GM23338 (cell line): ENCODE measurements around the gene POLR3A. TPM values are rescaled to one million over a fixed set of nuclear protein-coding genes. Genes with fewer than 3 reads are reported as not detected.

Source experiments
- ATAC-seq: fragments of 200-7000 bp; cut with Tn5 transposase; 3 replicates; pipeline ENCODE4 v1.9.1; 2020
- DNase-seq: peaks from one replicate; pipeline ENCODE4 v3.0.0-alpha.2; 2015; ENCODE audit warnings: low spot score
- H2AFZ ChIP-seq: fragments of 200-600 bp; sonication (generic); 2 replicates; pipeline ENCODE4 v1.8.0; 2016; ENCODE audit warnings: antibody characterized with exemption, mild to moderate bottlenecking, moderate library complexity
- H3F3A ChIP-seq: fragments of 200-600 bp; sonication (generic); replicated peaks from 2 replicates; pipeline ENCODE4 v1.8.0; 2017; ENCODE audit warnings: antibody characterized with exemption, mixed run types, low read depth
- H3K27ac ChIP-seq: fragments of 200-600 bp; sonication (generic); 2 replicates; pipeline ENCODE4 v1.6.1; 2016; ENCODE audit warnings: low read depth
- H3K27me3 ChIP-seq: fragments of 200-600 bp; sonication (generic); 2 replicates; pipeline ENCODE4 v1.8.0; 2016; ENCODE audit warnings: mild to moderate bottlenecking, mixed run types, moderate library complexity; ENCODE audit not compliant: insufficient read depth
- H3K36me3 ChIP-seq: fragments of 200-600 bp; sonication (generic); 2 replicates; pipeline ENCODE4 v1.8.0; 2016; ENCODE audit warnings: mild to moderate bottlenecking; ENCODE audit not compliant: insufficient read depth
- H3K4me1 ChIP-seq: fragments of 200-600 bp; sonication (generic); 2 replicates; pipeline ENCODE4 v1.8.0; 2016; ENCODE audit warnings: mild to moderate bottlenecking, moderate library complexity; ENCODE audit not compliant: insufficient read depth
- H3K4me2 ChIP-seq: fragments of 200-600 bp; sonication (generic); 2 replicates; pipeline ENCODE4 v1.7.1; 2017; ENCODE audit warnings: mixed run types
- H3K4me3 ChIP-seq: fragments of 200-600 bp; sonication (generic); 2 replicates; pipeline ENCODE4 v1.6.1; 2016; ENCODE audit warnings: mixed run types
- H3K79me2 ChIP-seq: fragments of 200-600 bp; sonication (generic); replicated peaks from 2 replicates; pipeline ENCODE4 v1.8.0; 2017; ENCODE audit warnings: mild to moderate bottlenecking; ENCODE audit not compliant: insufficient read depth
- H3K9me2 ChIP-seq: fragments of 200-600 bp; sonication (generic); 2 replicates; pipeline ENCODE4 v1.8.0; 2017; ENCODE audit not compliant: insufficient read depth
- H4K20me1 ChIP-seq: fragments of 200-600 bp; sonication (generic); replicated peaks from 2 replicates; pipeline ENCODE4 v1.8.0; 2017; ENCODE audit warnings: mild to moderate bottlenecking; ENCODE audit not compliant: insufficient read depth
- H3K27ac Mint-ChIP-seq: 2 replicates; pipeline ENCODE4 v1.8.0; 2020; ENCODE audit warnings: inconsistent platforms, mild to moderate bottlenecking, moderate library complexity, mixed read lengths
- H3K27me3 Mint-ChIP-seq: 3 replicates; pipeline ENCODE4 v1.8.0; 2022; ENCODE audit warnings: low read depth, mild to moderate bottlenecking, moderate library complexity, mixed read lengths, inconsistent platforms; ENCODE audit not compliant: insufficient read depth, poor library complexity
- H3K36me3 Mint-ChIP-seq: 3 replicates; pipeline ENCODE4 v1.8.0; 2021; ENCODE audit warnings: low read depth, mild to moderate bottlenecking, inconsistent platforms, moderate library complexity, mixed read lengths
- H3K4me1 Mint-ChIP-seq: 3 replicates; pipeline ENCODE4 v1.8.0; 2020; ENCODE audit warnings: mild to moderate bottlenecking, inconsistent platforms, mixed read lengths
- H3K4me3 Mint-ChIP-seq: 3 replicates; pipeline ENCODE4 v1.8.0; 2021; ENCODE audit warnings: moderate library complexity, mild to moderate bottlenecking, inconsistent platforms, mixed read lengths
- H3K9me3 Mint-ChIP-seq: 3 replicates; pipeline ENCODE4 v1.8.0; 2020; ENCODE audit warnings: moderate library complexity, mild to moderate bottlenecking, inconsistent platforms, mixed read lengths
- CREB1 ChIP-seq: fragments of 250-450 bp; sonication (Bioruptor Pico); IDR thresholded peaks from 2 replicates; pipeline ENCODE4 v1.5.0; 2020; ENCODE audit warnings: low read depth, mild to moderate bottlenecking, moderate library complexity
- EZH2 ChIP-seq: fragments of 200-600 bp; sonication (generic); IDR thresholded peaks from one replicate; pipeline ENCODE4 v1.8.0; 2017; ENCODE audit warnings: antibody characterized with exemption, mild to moderate bottlenecking, low read depth; ENCODE audit not compliant: unreplicated experiment
- EZH2phosphoT487 ChIP-seq: fragments of 200-600 bp; sonication (generic); IDR thresholded peaks from one replicate; pipeline ENCODE4 v1.8.1; 2018; ENCODE audit warnings: antibody characterized with exemption; ENCODE audit not compliant: unreplicated experiment
- NANOG ChIP-seq: IDR thresholded peaks from 2 replicates; pipeline ENCODE4 v1.6.1; 2016; ENCODE audit warnings: antibody characterized with exemption, borderline replicate concordance
- POLR2AphosphoS5 ChIP-seq: IDR thresholded peaks from 2 replicates; pipeline ENCODE4 v1.6.1; 2016; ENCODE audit warnings: antibody characterized with exemption, low read depth
- STAT1 ChIP-seq: IDR thresholded peaks from one replicate; pipeline ENCODE4 v1.6.1; 2016; ENCODE audit warnings: antibody characterized with exemption; ENCODE audit not compliant: unreplicated experiment
- ZNF114 ChIP-seq: fragments of 250-450 bp; sonication (Bioruptor Pico); IDR thresholded peaks from 2 replicates; pipeline ENCODE4 v1.5.0; 2020; ENCODE audit warnings: mild to moderate bottlenecking, moderate library complexity
- ZNF331 ChIP-seq: fragments of 250-450 bp; sonication (Bioruptor Pico); IDR thresholded peaks from 2 replicates; pipeline ENCODE4 v1.5.0; 2020; ENCODE audit warnings: low read depth, mild to moderate bottlenecking, moderate library complexity
- polyA plus RNA-seq: library from polyadenylated mRNA; unstranded; fragments of >200 nt; fragmentation: Nextera tagmentation; extraction: Ambion mirVana; gene quantifications from 2 replicates; pipeline ENCODE4 v1.2.1, GENCODE V29; 2016
- total RNA-seq: library from RNA; depleted of rRNA; stranded (reverse); fragments of >200 nt; shearing (Covaris generic); gene quantifications from 2 replicates; pipeline ENCODE4 v1.2.3, GENCODE V29; 2014
- TF ChIP-seq, protein P1 (sequence below): fragments of 250-450 bp; sonication (Bioruptor Pico); IDR thresholded peaks from 2 replicates; pipeline ENCODE4 v1.5.0; 2020; ENCODE audit warnings: mild to moderate bottlenecking, moderate library complexity
- TF ChIP-seq, protein P2 (sequence below), 2 experiments: fragments of 200-600 bp in 1 of 2; sonication (generic) in 1 of 2; conservative IDR thresholded peaks; 2 replicates each; pipeline versions ENCODE4 v1.5.1 to v1.6.1; 2016 to 2017; ENCODE audit warnings: antibody characterized with exemption in 2 of 2, low read depth in 2 of 2, mild to moderate bottlenecking in 2 of 2, moderate library complexity in 1 of 2
- TF ChIP-seq, protein P3 (sequence below): IDR thresholded peaks from one replicate; pipeline ENCODE4 v1.6.1; 2018; ENCODE audit warnings: antibody characterized with exemption; ENCODE audit not compliant: unreplicated experiment

POLR3A gene
- total and polyA plus RNA-seq, 2 experiments from 2014 or later, result 11.6 to 35.5 TPM

DNA sequence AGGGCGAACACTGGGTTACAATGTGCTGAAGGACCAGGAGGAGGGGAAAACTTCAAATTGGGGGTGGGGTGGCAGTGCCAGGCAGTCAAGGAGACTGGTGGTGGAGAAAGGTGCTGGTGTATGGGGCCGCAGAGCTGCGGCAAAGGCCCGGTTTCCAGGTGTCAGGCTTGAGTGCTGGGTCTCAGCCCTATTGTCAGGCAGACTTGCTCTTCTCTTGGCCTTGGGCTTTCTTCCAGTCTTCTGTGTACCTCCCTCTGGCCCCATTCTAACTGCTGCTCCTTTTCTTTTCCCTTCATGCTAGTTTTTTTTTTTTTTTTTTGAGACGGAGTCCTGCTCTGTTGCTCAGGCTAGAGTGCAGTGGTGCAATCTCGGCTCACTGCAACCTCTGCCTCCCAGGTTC, 51.0 kb downstream of the POLR3A start (continued):
- TF ChIP-seq, protein P1, sequence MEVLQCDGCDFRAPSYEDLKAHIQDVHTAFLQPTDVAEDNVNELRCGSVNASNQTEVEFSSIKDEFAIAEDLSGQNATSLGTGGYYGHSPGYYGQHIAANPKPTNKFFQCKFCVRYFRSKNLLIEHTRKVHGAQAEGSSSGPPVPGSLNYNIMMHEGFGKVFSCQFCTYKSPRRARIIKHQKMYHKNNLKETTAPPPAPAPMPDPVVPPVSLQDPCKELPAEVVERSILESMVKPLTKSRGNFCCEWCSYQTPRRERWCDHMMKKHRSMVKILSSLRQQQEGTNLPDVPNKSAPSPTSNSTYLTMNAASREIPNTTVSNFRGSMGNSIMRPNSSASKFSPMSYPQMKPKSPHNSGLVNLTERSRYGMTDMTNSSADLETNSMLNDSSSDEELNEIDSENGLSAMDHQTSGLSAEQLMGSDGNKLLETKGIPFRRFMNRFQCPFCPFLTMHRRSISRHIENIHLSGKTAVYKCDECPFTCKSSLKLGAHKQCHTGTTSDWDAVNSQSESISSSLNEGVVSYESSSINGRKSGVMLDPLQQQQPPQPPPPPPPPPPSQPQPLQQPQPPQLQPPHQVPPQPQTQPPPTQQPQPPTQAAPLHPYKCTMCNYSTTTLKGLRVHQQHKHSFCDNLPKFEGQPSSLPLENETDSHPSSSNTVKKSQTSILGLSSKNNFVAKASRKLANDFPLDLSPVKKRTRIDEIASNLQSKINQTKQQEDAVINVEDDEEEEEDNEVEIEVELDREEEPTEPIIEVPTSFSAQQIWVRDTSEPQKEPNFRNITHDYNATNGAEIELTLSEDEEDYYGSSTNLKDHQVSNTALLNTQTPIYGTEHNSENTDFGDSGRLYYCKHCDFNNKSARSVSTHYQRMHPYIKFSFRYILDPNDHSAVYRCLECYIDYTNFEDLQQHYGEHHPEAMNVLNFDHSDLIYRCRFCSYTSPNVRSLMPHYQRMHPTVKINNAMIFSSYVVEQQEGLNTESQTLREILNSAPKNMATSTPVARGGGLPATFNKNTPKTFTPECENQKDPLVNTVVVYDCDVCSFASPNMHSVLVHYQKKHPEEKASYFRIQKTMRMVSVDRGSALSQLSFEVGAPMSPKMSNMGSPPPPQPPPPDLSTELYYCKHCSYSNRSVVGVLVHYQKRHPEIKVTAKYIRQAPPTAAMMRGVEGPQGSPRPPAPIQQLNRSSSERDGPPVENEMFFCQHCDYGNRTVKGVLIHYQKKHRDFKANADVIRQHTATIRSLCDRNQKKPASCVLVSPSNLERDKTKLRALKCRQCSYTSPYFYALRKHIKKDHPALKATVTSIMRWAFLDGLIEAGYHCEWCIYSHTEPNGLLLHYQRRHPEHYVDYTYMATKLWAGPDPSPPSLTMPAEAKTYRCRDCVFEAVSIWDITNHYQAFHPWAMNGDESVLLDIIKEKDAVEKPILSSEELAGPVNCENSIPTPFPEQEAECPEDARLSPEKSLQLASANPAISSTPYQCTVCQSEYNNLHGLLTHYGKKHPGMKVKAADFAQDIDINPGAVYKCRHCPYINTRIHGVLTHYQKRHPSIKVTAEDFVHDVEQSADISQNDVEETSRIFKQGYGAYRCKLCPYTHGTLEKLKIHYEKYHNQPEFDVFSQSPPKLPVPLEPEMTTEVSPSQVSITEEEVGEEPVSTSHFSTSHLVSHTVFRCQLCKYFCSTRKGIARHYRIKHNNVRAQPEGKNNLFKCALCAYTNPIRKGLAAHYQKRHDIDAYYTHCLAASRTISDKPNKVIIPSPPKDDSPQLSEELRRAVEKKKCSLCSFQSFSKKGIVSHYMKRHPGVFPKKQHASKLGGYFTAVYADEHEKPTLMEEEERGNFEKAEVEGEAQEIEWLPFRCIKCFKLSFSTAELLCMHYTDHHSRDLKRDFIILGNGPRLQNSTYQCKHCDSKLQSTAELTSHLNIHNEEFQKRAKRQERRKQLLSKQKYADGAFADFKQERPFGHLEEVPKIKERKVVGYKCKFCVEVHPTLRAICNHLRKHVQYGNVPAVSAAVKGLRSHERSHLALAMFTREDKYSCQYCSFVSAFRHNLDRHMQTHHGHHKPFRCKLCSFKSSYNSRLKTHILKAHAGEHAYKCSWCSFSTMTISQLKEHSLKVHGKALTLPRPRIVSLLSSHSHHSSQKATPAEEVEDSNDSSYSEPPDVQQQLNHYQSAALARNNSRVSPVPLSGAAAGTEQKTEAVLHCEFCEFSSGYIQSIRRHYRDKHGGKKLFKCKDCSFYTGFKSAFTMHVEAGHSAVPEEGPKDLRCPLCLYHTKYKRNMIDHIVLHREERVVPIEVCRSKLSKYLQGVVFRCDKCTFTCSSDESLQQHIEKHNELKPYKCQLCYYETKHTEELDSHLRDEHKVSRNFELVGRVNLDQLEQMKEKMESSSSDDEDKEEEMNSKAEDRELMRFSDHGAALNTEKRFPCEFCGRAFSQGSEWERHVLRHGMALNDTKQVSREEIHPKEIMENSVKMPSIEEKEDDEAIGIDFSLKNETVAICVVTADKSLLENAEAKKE (CRISPR knock-in tag), result no peak
- no peak for TF ChIP-seq ZNF331 (CRISPR knock-in tag)
- TF ChIP-seq, protein P2, sequence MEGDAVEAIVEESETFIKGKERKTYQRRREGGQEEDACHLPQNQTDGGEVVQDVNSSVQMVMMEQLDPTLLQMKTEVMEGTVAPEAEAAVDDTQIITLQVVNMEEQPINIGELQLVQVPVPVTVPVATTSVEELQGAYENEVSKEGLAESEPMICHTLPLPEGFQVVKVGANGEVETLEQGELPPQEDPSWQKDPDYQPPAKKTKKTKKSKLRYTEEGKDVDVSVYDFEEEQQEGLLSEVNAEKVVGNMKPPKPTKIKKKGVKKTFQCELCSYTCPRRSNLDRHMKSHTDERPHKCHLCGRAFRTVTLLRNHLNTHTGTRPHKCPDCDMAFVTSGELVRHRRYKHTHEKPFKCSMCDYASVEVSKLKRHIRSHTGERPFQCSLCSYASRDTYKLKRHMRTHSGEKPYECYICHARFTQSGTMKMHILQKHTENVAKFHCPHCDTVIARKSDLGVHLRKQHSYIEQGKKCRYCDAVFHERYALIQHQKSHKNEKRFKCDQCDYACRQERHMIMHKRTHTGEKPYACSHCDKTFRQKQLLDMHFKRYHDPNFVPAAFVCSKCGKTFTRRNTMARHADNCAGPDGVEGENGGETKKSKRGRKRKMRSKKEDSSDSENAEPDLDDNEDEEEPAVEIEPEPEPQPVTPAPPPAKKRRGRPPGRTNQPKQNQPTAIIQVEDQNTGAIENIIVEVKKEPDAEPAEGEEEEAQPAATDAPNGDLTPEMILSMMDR (conservative IDR thresholded peaks at IDR 0.05; ENCODE audit: low read depth in 2 of 2), result no peak
- TF ChIP-seq EZH2, result no peak

DNA sequence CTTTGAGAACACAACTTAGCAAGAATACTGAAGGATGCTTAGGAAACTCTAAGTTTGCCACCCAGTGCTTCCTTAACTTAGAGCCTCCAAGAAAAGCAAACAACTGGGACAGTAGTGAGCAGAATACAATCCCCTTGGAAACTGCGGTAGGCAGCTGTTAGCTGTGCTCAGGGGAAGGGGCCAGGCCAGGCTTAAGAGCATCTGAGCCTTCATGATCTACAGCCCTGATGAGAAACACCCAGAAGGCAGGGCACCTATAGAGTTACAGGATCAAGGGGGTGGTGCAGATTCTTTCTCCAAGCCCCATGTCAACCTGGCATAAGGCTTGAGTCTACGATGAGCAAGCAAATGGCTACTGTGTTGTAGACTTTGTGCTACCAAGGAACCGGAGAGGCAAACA, 51.4 kb downstream of the POLR3A start:
- H3K27me3 ChIP-seq, result no peaks in the 10 kb centered on the region
- H3K79me2 ChIP-seq, result no peaks in the 10 kb centered on the region
- no peak overlapping the region for H3K27ac ChIP-seq
- no peaks in the 10 kb centered on the region; the same call in 1 of the 2 replicates for H4K20me1 ChIP-seq
- peaks cover 10% of the 10 kb centered on the region; the same call in 1 of the 2 replicates for H3F3A ChIP-seq
- H3K4me1 ChIP-seq, result peaks cover 3% of the 10 kb centered on the region; the same call in 1 of the 2 replicates
- H3K27me3 Mint-ChIP-seq, result peaks cover 3% of the 10 kb centered on the region
- H3K9me3 Mint-ChIP-seq, result no peaks in the 10 kb centered on the region
- H3K9me2 ChIP-seq, result no peaks in the 10 kb centered on the region
- H3K4me2 ChIP-seq, result no peak overlapping the region
- H3K4me3 Mint-ChIP-seq, result no peak overlapping the region
- H3K36me3 ChIP-seq, result peaks cover 45% of the 10 kb centered on the region
- H3K27ac Mint-ChIP-seq, result no peak overlapping the region
- peaks cover 58% of the 10 kb centered on the region for H3K36me3 Mint-ChIP-seq
- peaks cover 6% of the 10 kb centered on the region; the same call in 2 of the 3 replicates for H3K4me1 Mint-ChIP-seq
- ATAC-seq, result no peak
- H2AFZ ChIP-seq, result no peak overlapping the region
- DNase-seq, result no peak
- H3K4me3 ChIP-seq, result no peak overlapping the region
- TF ChIP-seq STAT1, result no peak
- TF ChIP-seq, protein P2 (conservative IDR thresholded peaks at IDR 0.05; ENCODE audit: low read depth in 2 of 2), result no peak
- no peak for TF ChIP-seq ZNF114 (CRISPR knock-in tag)
- TF ChIP-seq POLR2AphosphoS5, result no peak
- no peak for TF ChIP-seq EZH2
- TF ChIP-seq, protein P3, sequence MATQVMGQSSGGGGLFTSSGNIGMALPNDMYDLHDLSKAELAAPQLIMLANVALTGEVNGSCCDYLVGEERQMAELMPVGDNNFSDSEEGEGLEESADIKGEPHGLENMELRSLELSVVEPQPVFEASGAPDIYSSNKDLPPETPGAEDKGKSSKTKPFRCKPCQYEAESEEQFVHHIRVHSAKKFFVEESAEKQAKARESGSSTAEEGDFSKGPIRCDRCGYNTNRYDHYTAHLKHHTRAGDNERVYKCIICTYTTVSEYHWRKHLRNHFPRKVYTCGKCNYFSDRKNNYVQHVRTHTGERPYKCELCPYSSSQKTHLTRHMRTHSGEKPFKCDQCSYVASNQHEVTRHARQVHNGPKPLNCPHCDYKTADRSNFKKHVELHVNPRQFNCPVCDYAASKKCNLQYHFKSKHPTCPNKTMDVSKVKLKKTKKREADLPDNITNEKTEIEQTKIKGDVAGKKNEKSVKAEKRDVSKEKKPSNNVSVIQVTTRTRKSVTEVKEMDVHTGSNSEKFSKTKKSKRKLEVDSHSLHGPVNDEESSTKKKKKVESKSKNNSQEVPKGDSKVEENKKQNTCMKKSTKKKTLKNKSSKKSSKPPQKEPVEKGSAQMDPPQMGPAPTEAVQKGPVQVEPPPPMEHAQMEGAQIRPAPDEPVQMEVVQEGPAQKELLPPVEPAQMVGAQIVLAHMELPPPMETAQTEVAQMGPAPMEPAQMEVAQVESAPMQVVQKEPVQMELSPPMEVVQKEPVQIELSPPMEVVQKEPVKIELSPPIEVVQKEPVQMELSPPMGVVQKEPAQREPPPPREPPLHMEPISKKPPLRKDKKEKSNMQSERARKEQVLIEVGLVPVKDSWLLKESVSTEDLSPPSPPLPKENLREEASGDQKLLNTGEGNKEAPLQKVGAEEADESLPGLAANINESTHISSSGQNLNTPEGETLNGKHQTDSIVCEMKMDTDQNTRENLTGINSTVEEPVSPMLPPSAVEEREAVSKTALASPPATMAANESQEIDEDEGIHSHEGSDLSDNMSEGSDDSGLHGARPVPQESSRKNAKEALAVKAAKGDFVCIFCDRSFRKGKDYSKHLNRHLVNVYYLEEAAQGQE, result no peak
- TF ChIP-seq ZNF331 (CRISPR knock-in tag), result no peak
- no peak for TF ChIP-seq CREB1
- no peak for TF ChIP-seq NANOG
- TF ChIP-seq EZH2phosphoT487, result no peak
